Measurements from ENCODE around the gene SPRED2. TPM values are rescaled to one million over a fixed set of nuclear protein-coding genes. Genes with fewer than 3 reads are reported as not detected.

The SPRED2 gene
- total RNA-seq = 10.8 TPM

GRCh38 chr2:65432227-65433190, at the start of gene SPRED2:
Gene SPRED2, minus strand, starts transcription at chr2:65432599. Its CDS starts 612 bp downstream, at chr2:65431987.

Other genes with a start within 250 kb of the SPRED2 start
- gene ACTR2, start 204.8 kb downstream of the SPRED2 start, total RNA-seq = 162 TPM

All from diencephalon (tissue), 1 donor.